Iris pigment epithelial cell (primary cell): Measurements from ENCODE around the gene KLHL29.

ENCODE experiments used
- DNase-seq: peaks from one replicate; pipeline ENCODE4 v3.0.0-alpha.2; 2011; ENCODE audit warnings: low read depth

KLHL29 gene

GRCh38 chr2:23682481-23682880, 297.5 kb downstream of the KLHL29 start:
- DNase-seq = no peak

GRCh38 chr2:23683001-23683400, 298.0 kb downstream of the KLHL29 start:
- no peak for DNase-seq

GRCh38 chr2:23684395-23685176, 299.6 kb downstream of the KLHL29 start:
- DNase-seq = no peak

- DNase-seq = no peak
These were observed 300.2 kb downstream of the KLHL29 start for GRCh38 chr2:23685181-23685580.

- DNase-seq = no peak
These were observed 300.7 kb downstream of the KLHL29 start for GRCh38 chr2:23685706-23686105.

- DNase-seq = no peak
These were observed 301.5 kb downstream of the KLHL29 start for GRCh38 chr2:23686405-23687029.

- no peak for DNase-seq
These were observed 302.2 kb downstream of the KLHL29 start for GRCh38 chr2:23687214-23687613.

GRCh38 chr2:23687713-23688112, 302.7 kb downstream of the KLHL29 start:
- no peak for DNase-seq

- no peak for DNase-seq
These were observed 303.6 kb downstream of the KLHL29 start for GRCh38 chr2:23688486-23689130.

GRCh38 chr2:23689131-23689700, 304.2 kb downstream of the KLHL29 start:
- DNase-seq = no peak

- no peak for DNase-seq
These were observed 304.9 kb downstream of the KLHL29 start for GRCh38 chr2:23689891-23690290.

- DNase-seq = no peak
These were observed 305.6 kb downstream of the KLHL29 start for GRCh38 chr2:23690421-23691105.

- DNase-seq = no peak
These were observed 306.1 kb downstream of the KLHL29 start for GRCh38 chr2:23691106-23691470.

GRCh38 chr2:23691565-23691964, 306.6 kb downstream of the KLHL29 start:
- DNase-seq = no peak

GRCh38 chr2:23692263-23692662, 307.3 kb downstream of the KLHL29 start:
- DNase-seq = no peak

GRCh38 chr2:23692851-23693605, 308.0 kb downstream of the KLHL29 start:
- DNase-seq = no peak

GRCh38 chr2:23693606-23693951, 308.6 kb downstream of the KLHL29 start:
- no peak for DNase-seq

- DNase-seq = no peak
These were observed 309.4 kb downstream of the KLHL29 start for GRCh38 chr2:23694058-23695045.

GRCh38 chr2:23695214-23695889, 310.4 kb downstream of the KLHL29 start:
- DNase-seq = no peak
